ENCODE data around the gene TMEM69.
"Not testable (repeated sequence)": the region's sequence is repeated elsewhere in the genome, so short reads cannot be mapped to it uniquely, and the experiment has no call there.

TMEM69 gene

DNA sequence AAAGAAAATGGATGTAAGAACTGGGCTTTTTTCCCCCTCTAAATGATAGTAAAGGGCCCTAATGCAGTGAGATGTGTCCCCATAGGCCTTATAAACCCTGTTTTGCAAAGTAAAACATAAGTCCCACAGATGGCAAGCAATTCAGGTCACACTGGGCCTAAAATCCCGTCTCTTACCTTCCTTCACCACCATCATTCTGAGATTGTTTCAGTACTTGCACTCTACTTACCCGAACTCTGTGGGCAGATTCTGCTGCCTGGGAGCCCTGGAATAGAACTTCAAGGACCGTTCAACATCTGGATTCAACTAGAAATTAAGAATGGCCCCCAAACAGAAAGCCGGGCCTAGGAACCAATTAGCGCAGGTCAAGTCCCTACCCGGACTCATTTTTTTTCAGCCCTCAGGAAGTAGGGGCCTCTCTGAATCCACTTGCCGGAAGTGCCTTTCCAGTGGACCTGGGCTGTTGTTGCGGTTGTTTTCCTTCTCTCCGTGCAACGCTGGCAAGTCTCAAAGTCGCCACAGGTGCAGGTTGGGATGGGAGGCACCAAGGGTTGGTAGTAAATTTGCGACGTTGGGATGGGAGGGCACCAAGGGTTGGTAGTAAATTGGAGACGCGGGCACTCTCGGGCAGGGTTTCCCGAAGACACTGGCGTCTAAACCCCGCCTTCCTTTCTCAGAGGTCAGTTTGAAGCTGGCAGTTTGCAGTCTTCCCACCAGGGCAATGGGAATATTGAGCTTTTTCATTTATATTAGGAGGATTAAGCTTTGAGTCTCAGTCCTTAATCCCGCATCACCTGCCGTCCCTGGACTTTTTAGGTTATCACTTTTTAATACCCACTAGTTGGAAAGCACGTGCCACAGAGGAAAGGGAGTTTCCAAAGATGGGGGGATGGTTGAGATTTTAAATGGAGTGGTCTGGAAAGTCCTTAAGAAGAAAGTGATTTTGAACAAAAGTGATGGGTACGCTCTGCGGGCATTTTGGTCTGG, at the start of gene TMEM69:
TSS of gene TMEM69 (plus strand) at position 428 of the 987 bp plus-strand sequence. CDS start 2,888 bp downstream, outside the sequence.
- in situ Hi-C loops (cut with MboI; ENCODE audit: low sequenced_read_pairs), result no loop called here

DNA sequence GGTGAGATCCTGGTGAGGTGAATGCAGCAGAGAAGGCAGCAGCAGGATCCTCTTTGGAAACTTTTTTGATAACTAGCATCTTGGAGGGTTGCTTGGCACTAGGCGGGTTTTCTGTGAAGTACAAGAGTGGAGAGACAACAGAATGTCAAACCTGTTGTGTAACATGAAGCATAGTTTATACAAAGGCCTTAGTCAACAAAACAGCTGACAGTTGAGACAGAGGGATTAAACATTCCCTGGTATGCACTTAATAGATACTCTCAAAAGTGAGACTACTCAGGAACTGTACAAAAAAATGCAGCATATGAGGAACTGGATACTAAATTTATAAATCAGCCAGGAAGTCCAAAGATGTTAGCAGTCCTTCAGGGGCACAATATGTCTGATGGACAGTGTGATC, 47.7 kb upstream of the TMEM69 start:
- in situ Hi-C loops (cut with MboI; ENCODE audit: low sequenced_read_pairs), result no loop called here

- in situ Hi-C loops (cut with MboI; ENCODE audit: low sequenced_read_pairs), result no loop called here
Observed at GRCh38 chr1:45643321-45643720, 44.7 kb upstream of the TMEM69 start.

DNA sequence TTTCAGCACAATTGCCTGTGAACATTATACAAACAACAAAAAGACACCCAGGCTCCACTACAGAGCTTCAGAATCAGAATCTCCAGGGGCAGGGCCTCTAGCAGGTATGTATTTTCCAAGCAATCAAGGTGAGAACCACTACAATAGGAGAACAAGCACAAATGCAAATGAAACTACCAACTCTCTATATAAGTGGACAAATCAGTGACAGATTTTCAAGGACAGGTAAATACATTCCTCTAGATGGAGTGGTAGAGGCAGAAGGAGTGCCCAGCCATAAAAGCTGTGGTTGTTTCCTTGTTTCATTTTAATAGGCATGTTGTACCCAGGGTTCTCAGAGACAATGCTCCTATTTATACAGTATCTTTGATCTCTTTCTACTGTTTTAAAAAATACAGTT, 44.0 kb upstream of the TMEM69 start:
- in situ Hi-C loops (cut with MboI; ENCODE audit: low sequenced_read_pairs), result no loop called here

- in situ Hi-C loops (cut with MboI; ENCODE audit: low sequenced_read_pairs), result no loop called here
Observed at GRCh38 chr1:45644661-45645060, 43.3 kb upstream of the TMEM69 start.

DNA sequence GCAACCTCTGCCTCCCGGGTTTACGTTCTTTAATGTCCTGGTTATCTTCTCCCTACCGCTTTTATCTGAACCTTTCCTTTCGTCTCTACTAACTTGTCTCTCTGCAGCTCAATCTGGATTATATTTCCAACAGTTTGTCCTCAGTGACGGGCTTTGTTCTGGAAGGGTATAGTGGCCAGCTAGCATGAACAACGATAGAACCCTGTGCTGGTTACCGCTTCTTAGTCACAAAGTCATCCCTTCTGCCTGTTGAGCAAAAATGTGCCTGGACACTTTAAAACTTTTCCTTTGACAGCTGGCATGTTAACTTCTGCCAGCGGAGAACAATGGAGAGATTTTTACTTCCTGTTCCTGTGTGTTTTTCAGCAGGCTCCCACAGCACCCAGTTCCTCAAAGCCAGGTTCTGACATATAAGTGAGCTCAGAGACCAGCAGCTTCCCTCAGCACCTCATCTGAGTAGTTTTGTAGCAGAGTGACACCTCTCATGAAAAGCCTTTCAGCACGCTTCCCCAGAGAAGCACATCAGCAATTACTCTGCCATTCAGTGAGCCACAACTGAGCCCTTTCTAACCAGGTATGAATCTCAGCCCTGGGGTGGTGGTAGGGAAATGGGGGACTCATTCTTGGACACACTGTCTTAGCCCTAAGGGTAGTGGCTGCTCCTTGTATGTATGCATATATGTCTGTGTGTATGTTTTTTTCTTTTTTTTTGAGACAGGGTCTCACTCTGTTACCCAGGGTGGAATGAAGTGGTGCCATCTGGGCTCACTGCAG, 40.5 kb upstream of the TMEM69 start:
- in situ Hi-C loops (cut with MboI; ENCODE audit: low sequenced_read_pairs), result no loop called here

DNA sequence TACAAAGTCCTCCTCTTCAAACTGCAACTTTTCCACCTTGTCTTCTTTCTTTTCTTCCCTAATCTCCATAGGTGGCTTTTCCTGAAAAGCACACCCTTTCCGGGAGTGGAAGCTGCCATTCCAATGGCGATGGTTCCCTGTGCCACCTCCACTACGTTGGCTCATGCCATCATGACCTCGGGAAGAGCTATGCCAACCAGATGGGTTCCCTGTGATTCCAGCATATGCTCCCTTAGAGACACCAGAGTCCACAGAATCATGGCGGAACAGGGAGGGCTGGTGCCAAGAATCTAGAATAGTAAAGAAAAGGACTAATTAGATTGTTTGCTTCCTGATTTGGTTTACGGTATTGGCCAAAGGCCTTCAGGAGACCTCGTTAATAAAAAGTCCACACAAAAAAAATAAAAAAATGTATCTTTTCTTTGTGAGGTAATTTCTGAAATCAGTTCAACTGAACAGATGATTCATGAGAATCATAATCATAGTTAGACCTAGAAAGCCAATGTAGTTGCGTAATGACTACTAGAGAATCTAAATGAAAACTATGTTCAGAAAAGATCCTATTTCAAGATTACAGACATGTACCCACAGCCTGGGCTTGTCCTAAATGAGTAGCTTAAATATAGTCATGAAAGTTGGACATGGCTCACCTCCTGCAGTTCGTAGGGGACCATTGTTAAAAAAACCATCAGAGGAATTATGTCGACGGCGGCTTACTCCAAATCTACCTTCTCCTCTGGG, 33.3 kb upstream of the TMEM69 start:
- in situ Hi-C loops (cut with MboI; ENCODE audit: low sequenced_read_pairs), result no loop called here

DNA sequence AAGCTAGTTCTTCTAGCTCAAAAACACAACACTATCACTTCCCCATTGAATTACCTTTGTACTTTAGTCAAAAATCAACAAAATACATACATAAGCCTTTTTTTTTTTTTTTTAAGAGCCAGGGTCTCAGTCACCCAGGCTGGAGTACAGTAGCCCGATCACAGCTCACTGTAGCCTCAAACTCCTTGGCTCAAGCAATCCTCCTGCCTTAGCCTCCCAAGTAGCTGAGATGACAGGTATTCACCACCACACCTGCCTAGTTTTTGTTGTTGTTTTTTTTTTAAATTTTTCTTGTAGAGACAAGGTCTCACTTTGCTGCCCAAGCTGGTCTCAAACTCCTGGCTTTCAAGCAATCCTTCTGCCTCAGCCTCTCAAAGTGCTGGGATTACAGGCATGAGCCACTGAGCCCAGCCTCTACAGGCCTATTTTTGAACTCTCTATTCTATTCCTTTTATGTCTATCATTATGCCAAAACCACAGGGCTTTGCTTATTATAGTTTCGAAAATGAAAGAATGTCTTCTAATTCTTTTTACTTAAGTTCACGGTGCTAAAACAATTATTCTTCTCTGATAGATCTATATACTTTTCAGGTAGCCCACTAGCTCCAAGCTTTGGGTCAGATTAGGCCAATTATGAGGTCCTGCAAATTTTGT, 31.3 kb upstream of the TMEM69 start:
- in situ Hi-C loops (cut with MboI; ENCODE audit: low sequenced_read_pairs), result no loop called here

DNA sequence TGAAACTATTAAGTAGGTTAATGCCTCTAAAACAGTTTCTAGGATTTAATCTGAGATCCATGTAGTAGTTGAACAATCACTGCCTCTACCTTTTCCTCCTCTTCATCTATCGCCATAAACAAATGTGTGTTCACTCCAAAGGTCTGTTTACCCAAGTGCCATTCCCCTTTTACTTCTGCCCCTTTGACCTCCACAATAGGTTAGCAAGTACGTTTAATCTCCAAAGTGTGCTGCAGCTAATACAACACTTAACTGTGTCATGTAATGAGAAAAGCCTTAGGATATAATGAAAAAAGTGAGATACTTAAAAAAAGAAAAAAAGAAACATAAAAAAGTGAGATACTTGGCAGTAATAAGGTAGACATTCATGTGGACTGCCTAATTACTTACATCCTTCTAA, 29.8 kb upstream of the TMEM69 start:
- in situ Hi-C loops (cut with MboI; ENCODE audit: low sequenced_read_pairs), result no loop called here

DNA sequence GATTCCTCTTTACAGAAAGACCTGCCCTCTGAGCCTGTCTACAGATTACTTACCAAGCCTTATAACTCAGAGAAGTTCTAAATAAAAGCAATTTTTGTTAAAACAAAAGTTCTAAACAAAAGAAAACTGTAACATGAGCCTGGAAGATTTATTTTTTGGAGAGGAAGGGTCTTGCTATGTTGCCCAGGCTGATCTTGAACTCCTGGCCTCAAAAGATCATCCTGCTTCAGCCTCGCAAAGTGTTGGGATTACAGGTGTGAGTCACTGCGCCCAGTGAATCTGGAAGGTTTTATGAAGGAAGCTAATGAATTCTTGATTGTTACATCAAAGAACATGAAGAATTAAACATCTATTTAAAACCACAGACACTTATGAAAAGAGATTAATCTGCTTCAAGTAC, 28.8 kb upstream of the TMEM69 start:
- in situ Hi-C loops (cut with MboI; ENCODE audit: low sequenced_read_pairs), result no loop called here

GRCh38 chr1:45660336-45660735, 27.6 kb upstream of the TMEM69 start:
- in situ Hi-C loops (cut with MboI; ENCODE audit: low sequenced_read_pairs), result no loop called here

GRCh38 chr1:45666836-45667235, 21.1 kb upstream of the TMEM69 start:
- in situ Hi-C loops (cut with MboI; ENCODE audit: low sequenced_read_pairs), result no loop called here

DNA sequence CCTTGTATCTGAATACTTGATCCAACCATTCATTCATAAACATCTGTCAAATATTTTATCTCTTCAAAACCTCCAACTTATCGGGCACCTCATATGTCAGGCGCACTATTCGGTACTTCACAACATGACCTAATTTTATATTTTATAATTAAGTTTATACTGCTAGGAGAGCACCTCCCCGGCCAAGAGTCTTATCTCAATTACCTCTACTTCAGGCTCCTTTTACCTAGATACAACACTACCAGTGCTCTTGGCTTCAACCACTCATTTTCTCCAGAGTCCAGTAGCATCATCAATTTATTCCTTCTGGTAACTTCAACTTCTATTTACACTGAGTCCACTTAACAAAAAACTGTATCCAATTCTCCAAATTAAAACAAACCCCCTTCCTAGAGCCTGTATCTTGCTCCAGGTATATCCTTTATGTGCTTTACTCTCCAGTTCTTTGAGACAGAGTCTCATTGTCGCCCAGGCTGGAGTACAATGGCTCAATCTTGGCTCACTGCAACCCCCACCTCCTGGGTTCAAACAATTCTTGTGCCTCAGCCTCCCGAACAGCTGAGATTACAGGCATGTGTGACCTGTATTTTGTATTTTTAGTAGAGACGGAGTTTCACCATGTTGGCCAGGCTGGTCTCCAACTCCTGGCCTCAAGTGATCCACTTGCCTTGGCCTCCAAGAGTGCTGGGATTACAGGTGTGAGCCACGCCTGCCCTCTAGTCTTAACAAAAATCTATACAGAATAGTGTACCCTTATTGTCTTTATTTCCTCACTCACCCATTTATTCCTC, 20.5 kb upstream of the TMEM69 start:
- in situ Hi-C loops (cut with MboI; ENCODE audit: low sequenced_read_pairs), result no loop called here

DNA sequence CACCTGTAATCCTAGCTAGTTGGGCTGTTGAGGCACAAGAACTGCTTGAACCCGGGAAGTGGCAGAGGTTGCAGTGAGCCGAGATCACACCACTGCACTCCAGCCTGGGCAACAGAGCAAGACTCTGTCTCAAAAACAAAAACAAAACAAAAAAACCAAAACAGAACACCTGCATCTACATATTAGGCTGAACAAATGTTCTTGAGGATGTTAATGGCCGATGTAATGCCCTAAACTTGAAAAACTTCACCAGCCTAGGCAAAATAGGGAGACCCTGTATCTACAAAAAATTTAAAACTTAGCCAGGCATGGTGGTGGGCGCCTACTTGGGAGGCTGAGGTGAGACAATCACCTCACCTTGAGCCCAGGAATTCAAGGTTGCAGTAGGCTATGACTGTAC, 19.5 kb upstream of the TMEM69 start:
- in situ Hi-C loops (cut with MboI; ENCODE audit: low sequenced_read_pairs), result no loop called here

DNA sequence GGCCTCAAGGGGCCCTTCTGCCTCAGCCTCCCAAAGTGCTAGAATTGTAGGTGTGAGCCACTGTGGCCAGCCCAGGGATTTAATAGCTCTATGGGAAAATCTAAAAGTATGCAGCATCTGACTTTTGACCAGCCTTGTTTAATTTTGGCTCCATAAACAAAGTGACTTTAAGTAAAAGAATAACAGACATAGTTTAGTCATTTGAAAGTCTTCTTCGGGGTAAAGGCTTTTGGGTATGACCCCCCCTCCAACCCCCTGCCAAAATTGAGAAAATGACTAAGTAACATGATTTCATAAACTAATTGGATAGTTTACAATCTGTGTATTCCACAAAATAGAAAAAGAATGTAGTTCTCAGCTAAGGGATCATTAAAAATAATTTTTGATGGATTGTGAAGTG, 18.6 kb upstream of the TMEM69 start:
- in situ Hi-C loops (cut with MboI; ENCODE audit: low sequenced_read_pairs), result no loop called here

- in situ Hi-C loops (cut with MboI; ENCODE audit: low sequenced_read_pairs), result no loop called here
Observed at GRCh38 chr1:45669859-45670655, 17.9 kb upstream of the TMEM69 start.

GRCh38 chr1:45673956-45674355, 14.0 kb upstream of the TMEM69 start:
- in situ Hi-C loops (cut with MboI; ENCODE audit: low sequenced_read_pairs), result no loop called here

DNA sequence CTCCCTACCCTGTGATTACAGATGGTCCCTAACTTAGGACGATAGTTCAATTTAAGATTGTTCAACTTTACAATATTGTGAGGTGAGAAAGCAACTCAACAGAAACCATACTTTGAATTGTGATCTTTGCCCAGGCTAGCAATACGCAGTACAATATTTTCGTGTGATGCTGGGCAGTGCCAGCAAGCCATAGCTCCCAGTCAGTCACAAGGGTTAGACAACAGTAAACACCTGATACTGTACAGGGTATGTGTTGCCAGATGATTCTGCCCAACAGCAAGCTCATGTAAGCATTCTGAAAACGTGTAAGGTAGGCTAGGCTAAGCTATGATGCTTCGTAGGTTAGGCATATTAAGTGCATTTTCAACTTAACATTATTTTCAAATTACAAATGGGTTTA, 13.5 kb upstream of the TMEM69 start:
- in situ Hi-C loops (cut with MboI; ENCODE audit: low sequenced_read_pairs), result no loop called here

DNA sequence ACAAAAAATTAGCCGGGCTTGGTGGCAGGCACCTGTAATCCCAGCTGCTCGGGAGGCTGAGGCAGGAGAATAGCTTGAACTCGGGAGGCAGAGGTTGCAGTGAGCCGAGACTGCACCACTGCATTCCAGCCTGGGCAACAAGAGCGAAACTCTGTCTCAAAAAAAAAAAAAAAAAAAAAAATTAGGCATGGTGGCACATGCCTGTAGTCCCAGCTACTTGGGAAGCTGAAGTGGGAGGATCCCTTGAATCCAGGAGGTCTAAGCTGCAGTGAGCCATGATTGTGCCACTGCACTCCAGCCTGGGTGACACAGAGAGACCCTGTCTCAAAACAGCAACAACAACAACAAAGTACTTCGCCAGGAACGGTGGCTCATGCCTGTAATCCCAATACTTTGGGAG, 11.4 kb upstream of the TMEM69 start:
- in situ Hi-C loops (cut with MboI; ENCODE audit: low sequenced_read_pairs), result not testable (repeated sequence)

Data from HL-60/S4 treated with retinoic acid at 250 ng/mL for 4 days and 3 days (cell line).